NCI-H774 (cell line): ENCODE data around the gene KCNT1.

Source experiments
- DNase-seq: peaks from one replicate; lab custom pipeline; 2025; lab: John Stamatoyannopoulos, UW

Gene KCNT1

GRCh38 chr9:135726138-135726853, 24.3 kb downstream of the KCNT1 start:
- no peak for DNase-seq

GRCh38 chr9:135727257-135727875, 25.4 kb downstream of the KCNT1 start:
- no peak for DNase-seq

GRCh38 chr9:135728436-135729110, 26.6 kb downstream of the KCNT1 start:
- DNase-seq = no peak

- DNase-seq = no peak
These were observed 27.5 kb downstream of the KCNT1 start for GRCh38 chr9:135729480-135729879.

GRCh38 chr9:135731454-135731853, 29.5 kb downstream of the KCNT1 start:
- DNase-seq = no peak

GRCh38 chr9:135732569-135733257, 30.7 kb downstream of the KCNT1 start:
- no peak for DNase-seq

- no peak for DNase-seq
These were observed 32.7 kb downstream of the KCNT1 start for GRCh38 chr9:135734616-135735144.

GRCh38 chr9:135736272-135736978, 34.4 kb downstream of the KCNT1 start:
- no peak for DNase-seq

GRCh38 chr9:135736979-135737839, 35.2 kb downstream of the KCNT1 start:
- DNase-seq = no peak

GRCh38 chr9:135737840-135738521, 36.0 kb downstream of the KCNT1 start:
- no peak for DNase-seq

- no peak for DNase-seq
These were observed 37.6 kb downstream of the KCNT1 start for GRCh38 chr9:135739271-135740220.

- DNase-seq = no peak
These were observed 39.6 kb downstream of the KCNT1 start for GRCh38 chr9:135741276-135742219.

- DNase-seq = no peak
These were observed 41.0 kb downstream of the KCNT1 start for GRCh38 chr9:135743021-135743420.

GRCh38 chr9:135743546-135744332, 41.8 kb downstream of the KCNT1 start:
- DNase-seq = no peak

- DNase-seq = no peak
These were observed 42.5 kb downstream of the KCNT1 start for GRCh38 chr9:135744333-135745070.

GRCh38 chr9:135745189-135745588, 43.2 kb downstream of the KCNT1 start:
- no peak for DNase-seq
